G401 (cell line): ENCODE measurements around the gene SLC11A2. TPM values are rescaled to one million over a fixed set of nuclear protein-coding genes. Genes with fewer than 3 reads are reported as not detected.
"Not testable (repeated sequence)": the region's sequence is repeated elsewhere in the genome, so short reads cannot be mapped to it uniquely, and the experiment has no call there.

Experiments used
- DNase-seq: peaks from one replicate; pipeline ENCODE4 v3.0.0-alpha.2; 2015; ENCODE audit warnings: low spot score
- in situ Hi-C: cut with HindIII; loops from 2 replicates; pipeline ENCODE4 v1.10.0; 2016; ENCODE audit warnings: low sequenced_read_pairs, mixed read lengths
- total RNA-seq: library from RNA; depleted of rRNA; stranded (reverse); fragments of >200 nt; shearing (Covaris generic); gene quantifications from 2 replicates; pipeline ENCODE4 v1.2.3, GENCODE V29; 2014

SLC11A2 gene
- total RNA-seq, 1 experiment from 2014 or later, result 37.1 TPM

GRCh38 chr12:51028126-51028812, 2.1 kb upstream of the SLC11A2 start:
- DNase-seq, result peak; percentile 45
- in situ Hi-C loops, result no loop called here

GRCh38 chr12:51027342-51027835, 1.2 kb upstream of the SLC11A2 start:
- in situ Hi-C loops, result no loop called here
- no peak for DNase-seq

GRCh38 chr12:51025338-51025835, 797 bp downstream of the SLC11A2 start:
- DNase-seq, result peak; percentile 46
- in situ Hi-C loops, result no loop called here

GRCh38 chr12:51023625-51024382, 2.4 kb downstream of the SLC11A2 start:
- in situ Hi-C loops, result no loop called here

DNA sequence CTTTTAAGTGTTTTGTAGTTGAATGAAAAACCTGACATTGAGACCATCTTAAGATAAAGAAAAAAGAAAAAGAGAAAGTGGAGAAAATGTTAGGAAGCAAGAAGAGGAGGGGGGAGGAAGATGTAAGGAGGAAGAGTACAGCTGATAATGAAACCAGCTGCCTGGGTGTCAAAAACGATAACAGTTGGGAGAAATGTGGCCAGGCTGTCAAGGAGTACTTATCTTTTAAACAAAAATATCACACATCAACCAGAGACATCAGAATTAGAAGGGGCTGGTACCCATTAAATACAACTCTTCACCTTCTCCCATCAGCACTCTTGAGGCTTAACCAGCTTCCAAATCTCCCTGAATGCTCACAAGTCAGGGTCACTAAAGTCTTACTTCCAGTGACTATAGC, 4.5 kb downstream of the SLC11A2 start:
- no peak for DNase-seq
- in situ Hi-C loops, result no loop called here

More at GRCh38 chr12:51023625-51024382, 2.4 kb downstream of the SLC11A2 start:
- DNase-seq, result no peak

- in situ Hi-C loops, result no loop called here
- DNase-seq, result no peak
Measured at GRCh38 chr12:51020448-51021182, 5.6 kb downstream of the SLC11A2 start.

GRCh38 chr12:51019927-51020326, 6.3 kb downstream of the SLC11A2 start:
- no peak for DNase-seq
- in situ Hi-C loops, result no loop called here

DNA sequence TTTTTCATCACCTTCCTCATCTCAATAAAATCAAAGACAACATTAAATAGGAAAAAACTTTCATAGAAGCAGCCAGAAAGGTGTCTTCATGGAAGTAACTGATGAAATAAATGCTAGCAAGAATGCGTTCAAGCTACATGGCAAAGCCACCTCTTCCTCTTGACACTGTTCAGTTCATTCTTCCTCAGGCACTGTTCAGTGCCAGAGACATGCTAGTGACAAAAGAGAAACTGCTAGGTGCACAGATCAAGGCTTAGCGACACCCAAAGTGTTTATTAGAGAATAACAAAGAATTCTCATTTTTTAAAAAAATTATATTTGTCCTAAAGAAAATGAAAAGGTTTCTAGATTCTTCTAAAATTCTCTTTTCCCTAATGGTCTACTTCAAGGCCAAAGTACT, 7.2 kb downstream of the SLC11A2 start:
- DNase-seq, result no peak

GRCh38 chr12:51017452-51017851, 8.7 kb downstream of the SLC11A2 start:
- in situ Hi-C loops, result no loop called here

More for the DNA sequence above, 7.2 kb downstream of the SLC11A2 start:
- in situ Hi-C loops, result no loop called here

DNA sequence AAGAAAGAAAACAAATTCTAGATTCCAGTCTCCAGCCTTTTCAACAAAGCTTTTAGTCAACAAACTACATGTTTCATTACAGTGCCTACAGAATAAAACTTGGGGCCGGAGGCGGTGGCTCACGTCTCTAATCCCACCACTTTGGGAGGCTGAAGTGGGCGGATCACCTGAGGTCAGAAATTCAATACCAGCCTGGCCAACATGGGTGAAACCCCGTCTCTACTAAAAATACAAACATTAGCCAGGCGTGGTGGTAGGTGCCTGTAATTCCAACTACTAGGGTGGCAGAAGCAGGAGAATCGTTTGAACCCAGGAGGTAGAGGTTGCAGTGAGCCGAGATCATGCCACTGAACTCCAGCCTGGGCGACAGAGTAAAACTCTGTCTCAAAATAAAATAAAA, 11.7 kb downstream of the SLC11A2 start:
- in situ Hi-C loops, DNase-seq: not testable (repeated sequence)

More at GRCh38 chr12:51017452-51017851, 8.7 kb downstream of the SLC11A2 start:
- DNase-seq, result no peak

- in situ Hi-C loops, result no loop called here
Measured at GRCh38 chr12:51013441-51013840, 12.7 kb downstream of the SLC11A2 start.

DNA sequence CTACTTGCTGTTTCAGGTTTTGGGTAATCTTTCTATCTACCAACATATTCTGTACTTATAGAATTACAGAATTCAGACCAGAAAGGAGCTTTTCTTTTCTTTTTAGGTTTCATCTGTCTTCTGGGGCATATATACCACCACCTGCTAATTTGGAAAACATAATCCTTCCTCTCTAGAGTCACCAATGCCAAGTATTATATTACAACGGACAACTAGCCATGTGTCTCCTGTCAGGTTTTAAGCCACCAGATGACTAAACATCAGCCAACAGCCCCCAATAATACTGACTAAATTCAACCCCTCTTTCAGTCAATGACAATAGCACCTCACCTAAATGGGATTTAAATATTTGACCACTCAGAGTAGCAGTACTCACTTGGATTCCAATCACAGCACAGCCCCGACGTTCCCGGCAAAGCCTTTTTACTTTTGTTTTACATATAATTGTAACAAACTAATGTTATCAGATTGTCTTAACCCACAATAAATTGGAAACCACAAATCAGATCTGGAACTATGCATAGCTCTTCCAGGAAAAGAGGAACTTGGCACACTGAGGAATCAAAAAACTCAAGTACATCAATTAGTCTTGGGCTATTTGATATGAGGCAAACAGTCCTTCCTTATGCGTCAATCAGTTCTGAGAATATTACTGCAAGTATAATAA, 13.5 kb downstream of the SLC11A2 start:
- DNase-seq, result no peak
- in situ Hi-C loops, result no loop called here

More at GRCh38 chr12:51013441-51013840, 12.7 kb downstream of the SLC11A2 start:
- DNase-seq, result no peak

GRCh38 chr12:51011955-51012354, 14.2 kb downstream of the SLC11A2 start:
- in situ Hi-C loops, result no loop called here

DNA sequence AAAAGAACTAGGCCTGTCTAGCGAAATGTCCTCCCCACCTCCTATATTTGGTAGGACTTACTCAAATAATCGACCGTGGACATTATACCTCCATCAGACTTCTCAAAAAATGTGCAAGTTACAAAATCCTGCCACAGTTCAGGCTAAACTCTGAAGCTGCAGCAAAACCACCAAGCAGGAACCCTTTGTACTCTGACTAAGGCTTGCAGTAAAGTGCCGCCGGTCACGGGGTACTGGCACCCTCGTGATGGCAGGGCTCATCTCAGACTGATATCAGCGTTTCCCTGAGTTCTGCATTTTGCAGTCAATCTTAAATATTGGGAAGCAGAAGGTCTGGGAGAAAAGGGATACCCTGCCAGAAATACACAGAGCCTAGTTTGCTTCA, 17.1 kb downstream of the SLC11A2 start:
- peak; percentile 67 for DNase-seq
- in situ Hi-C loops, result no loop called here

More at GRCh38 chr12:51011955-51012354, 14.2 kb downstream of the SLC11A2 start:
- no peak for DNase-seq

- in situ Hi-C loops, result no loop called here
- DNase-seq, result no peak
Measured at GRCh38 chr12:51008329-51009055, 17.7 kb downstream of the SLC11A2 start.

GRCh38 chr12:51005671-51006070, 20.5 kb downstream of the SLC11A2 start:
- in situ Hi-C loops, result no loop called here
- DNase-seq, result no peak

- DNase-seq, result no peak
- in situ Hi-C loops, result no loop called here
Measured at GRCh38 chr12:51005030-51005429, 21.2 kb downstream of the SLC11A2 start.

- DNase-seq, result no peak
- in situ Hi-C loops, result no loop called here
Measured at GRCh38 chr12:51004504-51004903, 21.7 kb downstream of the SLC11A2 start.
